Lower leg skin (tissue), 3 donors: ENCODE measurements around the gene PALM3.

Source experiments
- POLR2A ChIP-seq, 2 donors: fragments of 450-650 bp; IDR thresholded peaks; one replicate each; pipeline ENCODE4 v1.6.1; 2016 to 2017; ENCODE audit warnings: antibody characterized with exemption in 2 of 2, mild to moderate bottlenecking in 1 of 2, moderate library complexity in 1 of 2
- TF ChIP-seq, protein P1 (sequence below), 3 donors: fragments of 450-650 bp; IDR thresholded peaks; one replicate each; pipeline ENCODE4 v1.5.1; 2016; ENCODE audit warnings: antibody characterized with exemption in 3 of 3, mild to moderate bottlenecking in 3 of 3, moderate library complexity in 2 of 3

DNA sequence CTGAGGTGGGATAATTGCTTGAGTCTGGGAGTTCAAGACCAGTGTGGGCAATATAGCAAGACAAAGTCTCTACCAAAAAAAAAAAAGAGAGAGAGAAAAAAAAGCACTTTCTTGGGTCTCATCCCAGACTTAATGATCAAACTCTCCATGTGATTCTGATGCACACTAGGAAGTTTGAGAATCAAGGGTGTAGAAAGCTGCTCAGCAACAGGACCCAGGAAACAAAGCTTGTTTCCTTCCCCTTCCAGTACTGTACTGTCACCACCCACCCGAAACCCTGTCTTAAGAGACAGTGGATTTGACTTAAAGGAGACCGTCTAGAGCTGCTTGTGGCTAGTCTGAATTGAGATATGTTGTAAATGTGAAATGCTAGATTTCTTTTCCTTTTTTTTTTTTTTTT lies 16.5 kb upstream of the PALM3 start:
- TF ChIP-seq, protein P1, sequence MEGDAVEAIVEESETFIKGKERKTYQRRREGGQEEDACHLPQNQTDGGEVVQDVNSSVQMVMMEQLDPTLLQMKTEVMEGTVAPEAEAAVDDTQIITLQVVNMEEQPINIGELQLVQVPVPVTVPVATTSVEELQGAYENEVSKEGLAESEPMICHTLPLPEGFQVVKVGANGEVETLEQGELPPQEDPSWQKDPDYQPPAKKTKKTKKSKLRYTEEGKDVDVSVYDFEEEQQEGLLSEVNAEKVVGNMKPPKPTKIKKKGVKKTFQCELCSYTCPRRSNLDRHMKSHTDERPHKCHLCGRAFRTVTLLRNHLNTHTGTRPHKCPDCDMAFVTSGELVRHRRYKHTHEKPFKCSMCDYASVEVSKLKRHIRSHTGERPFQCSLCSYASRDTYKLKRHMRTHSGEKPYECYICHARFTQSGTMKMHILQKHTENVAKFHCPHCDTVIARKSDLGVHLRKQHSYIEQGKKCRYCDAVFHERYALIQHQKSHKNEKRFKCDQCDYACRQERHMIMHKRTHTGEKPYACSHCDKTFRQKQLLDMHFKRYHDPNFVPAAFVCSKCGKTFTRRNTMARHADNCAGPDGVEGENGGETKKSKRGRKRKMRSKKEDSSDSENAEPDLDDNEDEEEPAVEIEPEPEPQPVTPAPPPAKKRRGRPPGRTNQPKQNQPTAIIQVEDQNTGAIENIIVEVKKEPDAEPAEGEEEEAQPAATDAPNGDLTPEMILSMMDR (IDR thresholded peaks at IDR 0.05), result no peak
- no peak for TF ChIP-seq POLR2A (IDR thresholded peaks at IDR 0.05)
